ENCODE data around the gene PARL.
"Not testable (repeated sequence)": the region's sequence is repeated elsewhere in the genome, so short reads cannot be mapped to it uniquely, and the experiment has no call there.

PARL gene

GRCh38 chr3:183816681-183817510, 67.8 kb downstream of the PARL start:
- DNase-seq, result no peak

- DNase-seq, result peak; percentile 64
Measured at GRCh38 chr3:183815951-183816475, 68.7 kb downstream of the PARL start.

GRCh38 chr3:183815563-183815940, 69.1 kb downstream of the PARL start:
- DNase-seq, result no peak

GRCh38 chr3:183814240-183814639, 70.4 kb downstream of the PARL start:
- DNase-seq, result no peak

- peak; percentile 56 for DNase-seq
Measured at GRCh38 chr3:183812761-183813445, 71.8 kb downstream of the PARL start.

- no peak for DNase-seq
Measured at GRCh38 chr3:183811638-183812037, 73.0 kb downstream of the PARL start.

- no peak for DNase-seq
Measured at GRCh38 chr3:183810643-183811594, 73.8 kb downstream of the PARL start.

GRCh38 chr3:183809270-183809669, 75.4 kb downstream of the PARL start:
- peak; percentile 89 for DNase-seq

GRCh38 chr3:183808355-183808754, 76.3 kb downstream of the PARL start:
- DNase-seq, result no peak

- DNase-seq, result no peak
Measured at GRCh38 chr3:183807881-183808280, 76.8 kb downstream of the PARL start.

- peak; percentile 96 for DNase-seq
Measured at GRCh38 chr3:183807209-183807728, 77.4 kb downstream of the PARL start.

GRCh38 chr3:183802989-183803388, 81.7 kb downstream of the PARL start:
- DNase-seq, result no peak

- DNase-seq, result no peak
Measured at GRCh38 chr3:183801601-183802000, 83.1 kb downstream of the PARL start.

GRCh38 chr3:183800243-183800863, 84.3 kb downstream of the PARL start:
- no peak for DNase-seq

- no peak for DNase-seq
Measured at GRCh38 chr3:183799461-183799860, 85.2 kb downstream of the PARL start.

GRCh38 chr3:183797996-183798395, 86.7 kb downstream of the PARL start:
- no peak for DNase-seq

GRCh38 chr3:183796372-183796771, 88.3 kb downstream of the PARL start:
- no peak for DNase-seq

GRCh38 chr3:183794452-183794851, 90.2 kb downstream of the PARL start:
- DNase-seq, result no peak

GRCh38 chr3:183792976-183793375, 91.7 kb downstream of the PARL start:
- DNase-seq, result no peak

GRCh38 chr3:183790700-183791099, 94.0 kb downstream of the PARL start:
- DNase-seq, result no peak

- no peak for DNase-seq
Measured at GRCh38 chr3:183789826-183790225, 94.9 kb downstream of the PARL start.

GRCh38 chr3:183784503-183784902, 100.2 kb downstream of the PARL start:
- DNase-seq, result not testable (repeated sequence)

All from NCI-H510A treated with DMSO at 0.1 percent for 48 hours (cell line).